Esophagus (tissue), 2 donors: ENCODE results near the gene OPCML. TPM values are rescaled to one million over a fixed set of nuclear protein-coding genes. Genes with fewer than 3 reads are reported as not detected.

Experiments used
- H3K27ac ChIP-seq, 2 donors: one replicate each; pipeline ENCODE4 v1.5.1; 2013; ENCODE audit warnings: low read depth in 2 of 2, mild to moderate bottlenecking in 2 of 2, inconsistent platforms in 1 of 2, low read length in 1 of 2, moderate library complexity in 1 of 2
- H3K27me3 ChIP-seq, 2 donors: one replicate each; pipeline ENCODE4 v1.6.1; 2013; ENCODE audit warnings: low read length in 2 of 2, control low read depth in 1 of 2, mild to moderate bottlenecking in 1 of 2; ENCODE audit not compliant: insufficient read depth in 2 of 2, control insufficient read depth in 1 of 2
- H3K36me3 ChIP-seq, 2 donors: one replicate each; pipeline ENCODE4 v1.6.1; 2013; ENCODE audit warnings: low read length in 1 of 2; ENCODE audit not compliant: control insufficient read depth in 2 of 2, insufficient read depth in 2 of 2
- H3K4me1 ChIP-seq, 2 donors: one replicate each; pipeline ENCODE4 v1.6.1; 2013; ENCODE audit warnings: low read length in 1 of 2; ENCODE audit not compliant: control insufficient read depth in 2 of 2, insufficient read depth in 2 of 2
- H3K4me3 ChIP-seq, 2 donors: one replicate each; pipeline ENCODE4 v1.5.1; 2013; ENCODE audit warnings: low read length in 2 of 2, mild to moderate bottlenecking in 2 of 2, low read depth in 1 of 2, moderate library complexity in 1 of 2
- H3K9me3 ChIP-seq, 2 donors: one replicate each; pipeline ENCODE4 v1.6.1; 2013; ENCODE audit warnings: mild to moderate bottlenecking in 2 of 2, low read depth in 1 of 2, low read length in 1 of 2, moderate library complexity in 1 of 2; ENCODE audit not compliant: control insufficient read depth in 2 of 2, insufficient read depth in 1 of 2
- WGBS, 2 donors: extraction: QIAGEN DNeasy Blood & Tissue Kit; methylation state at CpG; one replicate each; pipeline ENCODE4 v1.1.7; 2013; 5-methylcytosine and 5-hydroxymethylcytosine counted together
- polyA plus RNA-seq, 2 donors: library from polyadenylated mRNA; stranded (reverse); fragments of 200-250 nt; gene quantifications; one replicate each; pipeline ENCODE4 v1.2.3, GENCODE V29; 2013
- donor health status: healthy with polysubstance abuse.
- donor health status: Bipolar disorder and iron deficiency.

Gene OPCML
- polyA plus RNA-seq, 2 donors = 0.04 to 0.05 TPM

- no peaks in the 10 kb centered on the region for H3K9me3 ChIP-seq
- H3K27ac ChIP-seq = no peak overlapping the region
- H3K4me1 ChIP-seq = no peaks in the 10 kb centered on the region
- no peak overlapping the region for H3K4me3 ChIP-seq
- WGBS, 2 donors = 82 to 86% methylated on average over 7 of the region's 7 CpGs
- no peaks in the 10 kb centered on the region for H3K36me3 ChIP-seq
- H3K27me3 ChIP-seq = no peaks in the 10 kb centered on the region
Observed at GRCh38 chr11:133498969-133499368, 33.3 kb downstream of the OPCML start.

- no peak overlapping the region for H3K27ac ChIP-seq
- H3K4me1 ChIP-seq = no peaks in the 10 kb centered on the region
- no peak overlapping the region for H3K4me3 ChIP-seq
- H3K27me3 ChIP-seq = no peaks in the 10 kb centered on the region
- peaks cover 0 to 5% of the 10 kb centered on the region in 2 donors for H3K9me3 ChIP-seq
- WGBS, 2 donors = 77 to 83% methylated on average over 12 of the region's 12 CpGs
- H3K36me3 ChIP-seq = no peaks in the 10 kb centered on the region
Observed at GRCh38 chr11:133497477-133498140, 34.7 kb downstream of the OPCML start.

GRCh38 chr11:133492895-133493294, 39.4 kb downstream of the OPCML start:
- H3K4me1 ChIP-seq = no peaks in the 10 kb centered on the region
- no peaks in the 10 kb centered on the region for H3K27me3 ChIP-seq
- no peaks in the 10 kb centered on the region for H3K36me3 ChIP-seq
- WGBS, 2 donors = 83 to 89% methylated on average over 5 of the region's 5 CpGs
- H3K4me3 ChIP-seq = no peak overlapping the region
- H3K27ac ChIP-seq = no peak overlapping the region
- peaks cover 0 to 5% of the 10 kb centered on the region in 2 donors for H3K9me3 ChIP-seq

GRCh38 chr11:133491680-133492383, 40.5 kb downstream of the OPCML start:
- H3K36me3 ChIP-seq = no peaks in the 10 kb centered on the region
- peaks cover 0 to 5% of the 10 kb centered on the region in 2 donors for H3K9me3 ChIP-seq
- H3K27me3 ChIP-seq = no peaks in the 10 kb centered on the region
- no peak overlapping the region for H3K4me3 ChIP-seq
- WGBS, 2 donors = 67 to 72% methylated on average over 9 of the region's 9 CpGs
- H3K27ac ChIP-seq = no peak overlapping the region
- no peaks in the 10 kb centered on the region for H3K4me1 ChIP-seq

GRCh38 chr11:133480722-133481121, 51.6 kb downstream of the OPCML start:
- H3K27me3 ChIP-seq = no peaks in the 10 kb centered on the region
- no peak overlapping the region for H3K4me3 ChIP-seq
- H3K4me1 ChIP-seq = no peaks in the 10 kb centered on the region
- 76 to 84% methylated on average over 1 of the region's 1 CpG for WGBS, 2 donors
- H3K36me3 ChIP-seq = no peaks in the 10 kb centered on the region
- peaks cover 0 to 2% of the 10 kb centered on the region in 2 donors for H3K9me3 ChIP-seq
- no peak overlapping the region for H3K27ac ChIP-seq

GRCh38 chr11:133479209-133479608, 53.1 kb downstream of the OPCML start:
- Histone ChIP-seq H3K36me3 (no peaks in the 10 kb centered on the region), H3K4me1 (no peaks in the 10 kb centered on the region), H3K4me3 (no peak overlapping the region), H3K27me3 (no peaks in the 10 kb centered on the region), H3K27ac (no peak overlapping the region), H3K9me3 (peaks cover 0 to 2% of the 10 kb centered on the region in 2 donors)
- 85 to 86% methylated on average over 2 of the region's 2 CpGs for WGBS, 2 donors

GRCh38 chr11:133477251-133477625, 55.1 kb downstream of the OPCML start:
- peaks cover 0 to 2% of the 10 kb centered on the region in 2 donors for H3K9me3 ChIP-seq
- H3K36me3 ChIP-seq = no peaks in the 10 kb centered on the region
- no peak overlapping the region for H3K4me3 ChIP-seq
- WGBS, 2 donors = 70 to 72% methylated on average over 4 of the region's 4 CpGs
- peaks cover 0 to 2% of the 10 kb centered on the region in 2 donors for H3K4me1 ChIP-seq
- H3K27ac ChIP-seq = no peak overlapping the region
- H3K27me3 ChIP-seq = no peaks in the 10 kb centered on the region

- Histone ChIP-seq H3K27ac (no peak overlapping the region), H3K4me1 (peaks cover 0 to 4% of the 10 kb centered on the region in 2 donors), H3K4me3 (no peak overlapping the region), H3K27me3 (no peaks in the 10 kb centered on the region), H3K36me3 (no peaks in the 10 kb centered on the region), H3K9me3 (peaks cover 0 to 2% of the 10 kb centered on the region in 2 donors)
- WGBS, 2 donors = 47 to 51% methylated on average over 11 of the region's 11 CpGs
Observed at GRCh38 chr11:133476570-133477250, 55.6 kb downstream of the OPCML start.

- WGBS, 2 donors = 61 to 72% methylated on average over 6 of the region's 6 CpGs
- no peaks in the 10 kb centered on the region for H3K9me3 ChIP-seq
- no peak overlapping the region for H3K27ac ChIP-seq
- H3K36me3 ChIP-seq = no peaks in the 10 kb centered on the region
- peaks cover 0 to 4% of the 10 kb centered on the region in 2 donors for H3K4me1 ChIP-seq
- no peak overlapping the region for H3K4me3 ChIP-seq
- no peaks in the 10 kb centered on the region for H3K27me3 ChIP-seq
Observed at GRCh38 chr11:133474461-133474860, 57.8 kb downstream of the OPCML start.
